H1 (cell line): ENCODE results near the gene KRTAP19-2. TPM values are rescaled to one million over a fixed set of nuclear protein-coding genes. Genes with fewer than 3 reads are reported as not detected.

ENCODE experiments used
- CTCF ChIA-PET: fragments of 300-600 bp; sonication (Branson Sonifier 250); formaldehyde crosslinking; loops from one replicate; lab custom pipeline; 2021; ENCODE audit not compliant: partially characterized antibody; lab: Charles Lee
- POLR2A ChIA-PET: fragments of 300-600 bp; sonication (Branson Sonifier 250); formaldehyde crosslinking; loops from one replicate; lab custom pipeline; 2021; ENCODE audit warnings: inconsistent platforms; ENCODE audit not compliant: partially characterized antibody; lab: Charles Lee
- DNase-seq, 2 experiments: peaks; one replicate each; pipeline versions ENCODE4 v3.0.0 to v3.0.0-alpha.2; 2010 to 2022; ENCODE audit warnings: low spot score in 2 of 2, low read depth in 1 of 2, mixed read lengths in 1 of 2
- FAIRE-seq: peaks from 2 replicates; lab custom pipeline; 2011; peaks lifted over from hg19 to GRCh38; lab: Jason Lieb, UNC
- H2AFZ ChIP-seq: 2 replicates; pipeline ENCODE4 v1.8.1; 2012; ENCODE audit warnings: low read length, inconsistent platforms
- H2AK5ac ChIP-seq: 2 replicates; pipeline ENCODE4 v1.6.1; 2013; ENCODE audit warnings: low read depth, low read length
- H2BK120ac ChIP-seq: replicated peaks from 2 replicates; pipeline ENCODE3; 2013; ENCODE audit warnings: low read depth, low read length, inconsistent platforms
- H2BK12ac ChIP-seq: 2 replicates; pipeline ENCODE4 v1.6.1; 2013; ENCODE audit warnings: low read depth, low read length
- H2BK15ac ChIP-seq: 2 replicates; pipeline ENCODE4 v1.6.1; 2013; ENCODE audit warnings: low read length
- H2BK20ac ChIP-seq: 2 replicates; pipeline ENCODE4 v1.6.1; 2013; ENCODE audit warnings: low read length
- H2BK5ac ChIP-seq: 2 replicates; pipeline ENCODE4 v1.6.1; 2013; ENCODE audit warnings: low read depth, low read length
- H3K14ac ChIP-seq: 2 replicates; pipeline ENCODE4 v1.6.1; 2013; ENCODE audit warnings: inconsistent platforms; ENCODE audit not compliant: insufficient read length
- H3K18ac ChIP-seq: 2 replicates; pipeline ENCODE4 v1.6.1; 2013; ENCODE audit warnings: low read length; ENCODE audit errors: extremely low read depth
- H3K23ac ChIP-seq: 2 replicates; pipeline ENCODE4 v1.6.1; 2013; ENCODE audit warnings: inconsistent platforms; ENCODE audit not compliant: insufficient read length
- H3K23me2 ChIP-seq: 2 replicates; pipeline ENCODE4 v1.6.1; 2013; ENCODE audit warnings: low read depth, low read length
- H3K27ac ChIP-seq: 2 replicates; pipeline ENCODE4 v1.6.1; 2011; ENCODE audit warnings: low read depth, low read length, inconsistent platforms
- H3K27me3 ChIP-seq, 4 experiments: replicated peaks in 1 of 4; 1 replicate in 1 of 4; 2 replicates in 3 of 4; pipeline versions ENCODE4 v1.6.1 to v1.8.1; 2011 to 2013; ENCODE audit warnings: low read length in 3 of 4, mild to moderate bottlenecking in 3 of 4, inconsistent platforms in 2 of 4, mixed read lengths in 2 of 4, moderate library complexity in 1 of 4; ENCODE audit not compliant: control insufficient read depth in 3 of 4, insufficient read depth in 3 of 4; ENCODE audit errors: extremely low read depth in 1 of 4
- H3K36me3 ChIP-seq, 4 experiments: 2 replicates each; pipeline versions ENCODE4 v1.6.1 to v1.8.1; 2011 to 2013; ENCODE audit warnings: mild to moderate bottlenecking in 4 of 4, low read length in 3 of 4, moderate library complexity in 2 of 4, control low read depth in 1 of 4, inconsistent platforms in 1 of 4; ENCODE audit not compliant: insufficient read depth in 4 of 4, control insufficient read depth in 2 of 4
- H3K4ac ChIP-seq: replicated peaks from 2 replicates; pipeline ENCODE3; 2013; ENCODE audit warnings: low read length, low read depth, mixed read lengths, inconsistent platforms; ENCODE audit not compliant: insufficient read length
- H3K4me1 ChIP-seq, 4 experiments: replicated peaks in 1 of 4; 1 replicate in 1 of 4; 2 replicates in 3 of 4; pipeline versions ENCODE4 v1.6.1 to v1.8.1; 2011 to 2013; ENCODE audit warnings: low read length in 3 of 4, inconsistent platforms in 2 of 4, mixed read lengths in 1 of 4; ENCODE audit not compliant: insufficient read depth in 4 of 4, control insufficient read depth in 3 of 4
- H3K4me2 ChIP-seq, 2 experiments: 2 replicates each; pipeline versions ENCODE4 v1.6.1 to v1.8.1; 2011 to 2013; ENCODE audit warnings: low read depth in 2 of 2, low read length in 2 of 2, control low read depth in 1 of 2, inconsistent platforms in 1 of 2, mild to moderate bottlenecking in 1 of 2; ENCODE audit not compliant: insufficient read depth in 1 of 2
- H3K4me3 ChIP-seq, 4 experiments: fragments of 200-600, 300-600 bp in 1 of 4; sonication (generic), shearing (Covaris generic), sonication (Bioruptor Twin) in 1 of 4; 2 replicates each; pipeline versions ENCODE4 v1.5.1 to v1.8.1; 2011 to 2016; ENCODE audit warnings: low read length in 4 of 4, low read depth in 3 of 4, control low read depth in 2 of 4, inconsistent platforms in 2 of 4, mild to moderate bottlenecking in 2 of 4, mixed read lengths in 1 of 4, moderate library complexity in 1 of 4; ENCODE audit not compliant: insufficient read depth in 2 of 4; ENCODE audit errors: extremely low read depth in 1 of 4
- H3K56ac ChIP-seq: replicated peaks from 2 replicates; pipeline ENCODE3; 2013; ENCODE audit warnings: low read depth, mild to moderate bottlenecking, mixed read lengths, low read length, inconsistent platforms; ENCODE audit not compliant: insufficient read length
- H3K79me1 ChIP-seq: 2 replicates; pipeline ENCODE4 v1.6.1; 2013; ENCODE audit warnings: low read depth, low read length, control low read depth
- H3K79me2 ChIP-seq, 2 experiments: 2 replicates each; pipeline versions ENCODE4 v1.6.1 to v1.8.1; 2012 to 2013; ENCODE audit warnings: low read length in 2 of 2, mild to moderate bottlenecking in 2 of 2, inconsistent platforms in 1 of 2; ENCODE audit not compliant: insufficient read depth in 2 of 2, control insufficient read depth in 1 of 2
- H3K9ac ChIP-seq, 4 experiments: replicated peaks in 1 of 4; 1 replicate in 1 of 4; 2 replicates in 3 of 4; pipeline versions ENCODE4 v1.6.1 to v1.8.1; 2011 to 2013; ENCODE audit warnings: low read depth in 3 of 4, low read length in 3 of 4, control low read depth in 2 of 4, mild to moderate bottlenecking in 2 of 4, moderate library complexity in 2 of 4, inconsistent platforms in 1 of 4; ENCODE audit errors: extremely low read depth in 1 of 4
- H3K9me3 ChIP-seq, 2 experiments: 2 replicates each; pipeline versions ENCODE4 v1.6.1 to v1.8.1; 2012 to 2013; ENCODE audit warnings: mild to moderate bottlenecking in 2 of 2, moderate library complexity in 2 of 2, control low read depth in 1 of 2, inconsistent platforms in 1 of 2, low read depth in 1 of 2, low read length in 1 of 2, mixed read lengths in 1 of 2; ENCODE audit not compliant: insufficient read depth in 2 of 2
- H4K20me1 ChIP-seq, 2 experiments: replicated peaks in 1 of 2; 2 replicates each; pipeline versions ENCODE3 to v1.8.1; 2011 to 2013; ENCODE audit warnings: inconsistent platforms in 2 of 2, low read length in 2 of 2, mild to moderate bottlenecking in 1 of 2; ENCODE audit not compliant: insufficient read depth in 2 of 2, control insufficient read depth in 1 of 2
- H4K5ac ChIP-seq: 2 replicates; pipeline ENCODE4 v1.6.1; 2013; ENCODE audit warnings: low read length, low read depth, mixed read lengths, inconsistent platforms; ENCODE audit not compliant: insufficient read length
- H4K8ac ChIP-seq: 2 replicates; pipeline ENCODE4 v1.8.0; 2013; ENCODE audit warnings: mild to moderate bottlenecking, moderate library complexity, low read length, inconsistent platforms; ENCODE audit not compliant: insufficient read depth; ENCODE audit errors: extremely low read depth
- H4K91ac ChIP-seq: replicated peaks from 2 replicates; pipeline ENCODE3; 2013; ENCODE audit warnings: low read length, mixed read lengths, inconsistent platforms; ENCODE audit not compliant: insufficient read length
- BRCA1 ChIP-seq: IDR thresholded peaks from 2 replicates; pipeline ENCODE4 v1.6.1; 2012; ENCODE audit warnings: low read depth, low read length, improper control_type of control experiment
- CBX5 ChIP-seq: fragments of 300-800, 300-1000 bp; sonication (generic); IDR thresholded peaks from 2 replicates; pipeline ENCODE4 v1.7.1; 2016; ENCODE audit warnings: antibody characterized with exemption, low read length, low read depth
- CHD2 ChIP-seq: IDR thresholded peaks from 2 replicates; pipeline ENCODE4 v1.6.1; 2012; ENCODE audit warnings: low read length, improper control_type of control experiment
- CTBP2 ChIP-seq: IDR thresholded peaks from 2 replicates; pipeline ENCODE4 v1.7.0; 2011; ENCODE audit warnings: borderline replicate concordance, mild to moderate bottlenecking, moderate library complexity, mixed read lengths, low read length; ENCODE audit not compliant: insufficient read depth, insufficient read length
- EP300 ChIP-seq, 2 experiments: IDR thresholded peaks; 1 replicate in 1 of 2; 2 replicates in 1 of 2; pipeline ENCODE4 v1.6.1; 2011 to 2012; ENCODE audit warnings: low read depth in 2 of 2, low read length in 2 of 2, mild to moderate bottlenecking in 2 of 2, borderline replicate concordance in 1 of 2, inconsistent platforms in 1 of 2, moderate library complexity in 1 of 2
- EZH2 ChIP-seq: fragments of 200-600 bp; sonication (generic); IDR thresholded peaks from 2 replicates; pipeline ENCODE4 v1.7.1; 2012; ENCODE audit warnings: low read depth, mild to moderate bottlenecking, moderate library complexity, low read length, inconsistent platforms; ENCODE audit not compliant: severe bottlenecking
- JUN ChIP-seq: IDR thresholded peaks from 2 replicates; pipeline ENCODE4 v1.6.1; 2011; ENCODE audit warnings: low read depth, mild to moderate bottlenecking, improper control_type of control experiment, low read length
- JUND ChIP-seq: IDR thresholded peaks from 2 replicates; pipeline ENCODE4 v1.6.1; 2011; ENCODE audit warnings: mild to moderate bottlenecking, improper control_type of control experiment, low read length
- KDM1A ChIP-seq: fragments of 200-600, 300-600 bp; sonication (generic); IDR thresholded peaks from 2 replicates; pipeline ENCODE4 v1.7.1; 2016; ENCODE audit warnings: mild to moderate bottlenecking, low read length, borderline replicate concordance
- PHF8 ChIP-seq: fragments of 200-600 bp; sonication (generic); conservative IDR thresholded peaks from 2 replicates; pipeline ENCODE4 v1.7.1; 2012; ENCODE audit warnings: low read depth, mild to moderate bottlenecking, inconsistent platforms, low read length, moderate library complexity
- RBBP5 ChIP-seq: IDR thresholded peaks from 2 replicates; pipeline ENCODE4 v1.7.1; 2012; ENCODE audit warnings: low read depth, mild to moderate bottlenecking, inconsistent platforms, low read length, moderate library complexity, borderline replicate concordance
- TCF12 ChIP-seq: IDR thresholded peaks from 2 replicates; pipeline ENCODE4 v1.6.1; 2011; ENCODE audit warnings: low read depth, mild to moderate bottlenecking, low read length
- WGBS, 2 experiments: shearing (Covaris generic) in 1 of 2; methylation state at CpG; one replicate each; pipeline versions ENCODE4 v1.1.6 to v1.1.7; 2013 to 2015; ENCODE audit warnings: low lambda C conversion rate in 2 of 2, mixed read lengths in 2 of 2, inconsistent platforms in 1 of 2, low coverage in 1 of 2, missing lambda C conversion rate in 1 of 2; ENCODE audit not compliant: insufficient replicate concordance in 2 of 2, insufficient coverage in 1 of 2, insufficient read length in 1 of 2; ENCODE audit errors: extremely low coverage in 1 of 2, missing lambda C conversion rate in 1 of 2; 5-methylcytosine and 5-hydroxymethylcytosine counted together
- long read RNA-seq, 2 experiments: library from RNA in 1 of 2; library from capped mRNA in 1 of 2; stranded (forward); transcript quantifications; one replicate each; pipeline ENCODE4 v2.0.0, GENCODE V29; 2021; ENCODE audit warnings: inconsistent platforms in 1 of 2
- polyA minus RNA-seq, 3 experiments: library from RNA; depleted of rRNA, polyadenylated mRNA; stranded (reverse); fragments of >200 nt; gene quantifications; 1 replicate in 2 of 3; 2 replicates in 1 of 3; pipeline ENCODE4 v1.2.3, GENCODE V29; 2011
- polyA plus RNA-seq, 7 experiments: library from polyadenylated mRNA; depleted of rRNA in 3 of 7; stranded (reverse) in 5 of 7; unstranded in 2 of 7; fragments of >200 nt in 5 of 7; fragments of 200-250 nt in 2 of 7; gene quantifications; 1 replicate in 5 of 7; 2 replicates in 1 of 7; 4 replicates in 1 of 7; pipeline versions ENCODE4 v1.2.1 to v1.2.3, GENCODE V29; 2011 to 2013; ENCODE audit warnings: missing spikeins in 2 of 7, mixed read lengths in 2 of 7
- total RNA-seq: library from RNA; stranded (reverse); fragmentation: NEBNext Ultra II Directional; extraction: Animal tissue kit (Norgen Biotek cat#: 25700); gene quantifications from 2 replicates; pipeline ENCODE4 v1.2.1, GENCODE V29; 2021

Gene KRTAP19-2, protein sequence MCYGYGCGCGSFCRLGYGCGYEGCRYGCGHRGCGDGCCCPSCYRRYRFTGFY
- not detected in 2 replicates for total RNA-seq
- not detected in 2 replicates for polyA plus RNA-seq (2011; rRNA removed)
- polyA plus RNA-seq (2011; cell fraction: cytosol; rRNA removed) = not detected
- not detected for polyA plus RNA-seq (2011; cell fraction: nucleus; rRNA removed)
- polyA plus RNA-seq (2012, experiment 1 of 2) = not detected in 4 replicates
- not detected for polyA plus RNA-seq (2012, experiment 2 of 2)
- not detected for polyA plus RNA-seq (2013, experiment 1 of 2)
- not detected for polyA plus RNA-seq (2013, experiment 2 of 2)
- not detected in 2 replicates for polyA minus RNA-seq (2011; rRNA and poly(A)+ RNA removed)
- polyA minus RNA-seq (2011; cell fraction: cytosol; rRNA and poly(A)+ RNA removed) = not detected
- not detected for polyA minus RNA-seq (2011; cell fraction: nucleus; rRNA and poly(A)+ RNA removed)
- long read RNA-seq, experiment 1 = 0 reads
- long read RNA-seq, experiment 2 = 0 reads

- H3K23me2 ChIP-seq = no peaks in the 10 kb centered on the region
- H3K4me3 ChIP-seq = no peak within 1 kb of the TSS
- H3K27ac ChIP-seq = no peak within 1 kb of the TSS
- no peak within 1 kb of the TSS for H2BK20ac ChIP-seq
- no peak for DNase-seq
- H3K36me3 ChIP-seq = no peaks in the 10 kb centered on the region
- H3K9ac ChIP-seq = no peak within 1 kb of the TSS
- H3K4ac ChIP-seq = no peak within 1 kb of the TSS
- H2AK5ac ChIP-seq = no peak within 1 kb of the TSS
- H4K8ac ChIP-seq = no peak within 1 kb of the TSS
- no peaks in the 10 kb centered on the region for H3K4me1 ChIP-seq
- no peak within 1 kb of the TSS for H3K4me2 ChIP-seq
- H2BK120ac ChIP-seq = no peak within 1 kb of the TSS
- no peaks in the 10 kb centered on the region for H3K27me3 ChIP-seq
- peaks cover 13 to 18% of the 10 kb centered on the region in 2 experiments for H3K9me3 ChIP-seq
- H3K18ac ChIP-seq = no peak within 1 kb of the TSS
- no peak within 1 kb of the TSS for H2BK5ac ChIP-seq
- H3K23ac ChIP-seq = no peak within 1 kb of the TSS
- H4K91ac ChIP-seq = no peak within 1 kb of the TSS
- no peak within 1 kb of the TSS for H2BK12ac ChIP-seq
- H4K20me1 ChIP-seq = no peaks in the 10 kb centered on the region
- ChIA-PET CTCF (interaction anchor here (0.7 kb wide), 1 partner anchor 42 kb away, joined by 3 read pairs; no protein-coding TSS in a partner anchor), POLR2A (no interaction called here)
- 100% methylated on average over 2 of the region's 2 CpGs; no CpG with 5 or more reads in 1 of the 2 experiments for WGBS, 2 experiments
- H3K79me1 ChIP-seq = no peaks in the 10 kb centered on the region
- H4K5ac ChIP-seq = no peak within 1 kb of the TSS
- FAIRE-seq = no peak
- H2AFZ ChIP-seq = no peak within 1 kb of the TSS
- no peak within 1 kb of the TSS for H3K56ac ChIP-seq
- H2BK15ac ChIP-seq = no peak within 1 kb of the TSS
- no peak within 1 kb of the TSS for H3K14ac ChIP-seq
- H3K79me2 ChIP-seq = no peaks in the 10 kb centered on the region
- TF ChIP-seq KDM1A = no peak
- no peak for TF ChIP-seq EZH2
- TF ChIP-seq PHF8 = no peak
- no peak for TF ChIP-seq CTBP2
- TF ChIP-seq RBBP5 = no peak
- TF ChIP-seq JUND = no peak
- no peak for TF ChIP-seq CBX5
- no peak for TF ChIP-seq CHD2
- TF ChIP-seq TCF12 = no peak
- no peak for TF ChIP-seq BRCA1
- TF ChIP-seq EP300 (IDR thresholded peaks at IDR 0.05; ENCODE audit: borderline replicate concordance in 1 of 2, low read depth in 2 of 2, low read length in 2 of 2) = no peak
- no peak for TF ChIP-seq JUN
Observed at GRCh38 chr21:30487336-30487735, at the start of gene KRTAP19-2. TSS of gene KRTAP19-2 (minus strand) at chr21:30487436. CDS start at chr21:30487348, 88 bp downstream.
